Activated T-cell treated with anti-CD3 and anti-CD28 coated beads, Interleukin-2, amount 50 U/mL, for 4 hours (primary cell): Measurements from ENCODE around the gene JAG2. TPM values are rescaled to one million over a fixed set of nuclear protein-coding genes. Genes with fewer than 3 reads are reported as not detected.

Experiments
- ATAC-seq, 2 donors: fragments of 200-7000 bp; cut with Tn5 transposase; one replicate each; pipeline ENCODE4 v1.10.0; 2021
- DNase-seq: peaks from one replicate; pipeline ENCODE4 v3.0.0-alpha.2; 2020
- H3K27me3 Mint-ChIP-seq: one replicate; pipeline ENCODE4 v1.8.0; 2021; ENCODE audit warnings: low read depth, mixed read lengths
- H3K36me3 Mint-ChIP-seq: one replicate; pipeline ENCODE4 v1.8.0; 2022; ENCODE audit warnings: mixed read lengths; ENCODE audit not compliant: insufficient read depth
- H3K4me1 Mint-ChIP-seq: one replicate; pipeline ENCODE4 v1.8.0; 2021; ENCODE audit warnings: low read depth, mixed read lengths
- H3K4me3 Mint-ChIP-seq: one replicate; pipeline ENCODE4 v1.8.0; 2021; ENCODE audit warnings: mild to moderate bottlenecking, moderate library complexity, mixed read lengths
- H3K9me3 Mint-ChIP-seq: one replicate; pipeline ENCODE4 v1.8.0; 2021; ENCODE audit warnings: mixed read lengths
- total RNA-seq, 3 donors: library from RNA; stranded (reverse); gene quantifications; one replicate each; pipeline ENCODE4 v1.2.1, GENCODE V29; 2021

Gene JAG2
- total RNA-seq, 3 donors from 2014 or later: 2.9 to 5.4 (median 5.2) TPM

DNA sequence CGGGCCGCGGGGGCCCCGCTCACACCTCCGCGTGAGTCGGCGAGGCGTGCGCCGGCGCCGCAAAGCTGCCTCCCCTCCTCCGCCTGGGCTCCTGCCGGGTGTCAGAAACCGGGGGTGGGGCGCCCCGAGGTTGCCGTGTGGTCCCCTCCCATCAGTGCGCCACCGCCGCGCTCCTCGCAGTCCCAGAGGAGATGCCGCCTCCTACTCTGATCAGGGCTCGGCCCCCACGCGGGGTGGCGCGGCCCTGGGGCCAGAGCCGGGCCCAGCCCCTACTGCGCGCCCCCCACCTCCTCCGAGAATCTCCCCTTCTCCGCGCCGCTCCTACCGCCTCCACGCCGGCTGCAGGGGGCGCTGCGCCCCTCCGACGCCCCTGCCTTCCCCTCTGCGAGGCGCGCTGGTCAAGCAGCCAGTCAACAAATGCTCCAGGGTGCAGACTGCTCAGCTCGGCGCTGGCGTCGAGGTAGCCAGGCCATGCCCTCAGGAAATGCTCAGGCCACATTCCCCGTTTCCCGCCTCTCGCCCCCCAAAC lies 467 bp upstream of the JAG2 start:
- DNase-seq: peak; percentile 35
- Mint-ChIP-seq H3K27me3 (peaks cover 15% of the 10 kb centered on the region), H3K4me3 (peak overlapping the region; percentile 47), H3K4me1 (peaks cover 10% of the 10 kb centered on the region), H3K36me3 (no peaks in the 10 kb centered on the region), H3K9me3 (no peaks in the 10 kb centered on the region)
- peak; percentile 48 to 51 for ATAC-seq

DNA sequence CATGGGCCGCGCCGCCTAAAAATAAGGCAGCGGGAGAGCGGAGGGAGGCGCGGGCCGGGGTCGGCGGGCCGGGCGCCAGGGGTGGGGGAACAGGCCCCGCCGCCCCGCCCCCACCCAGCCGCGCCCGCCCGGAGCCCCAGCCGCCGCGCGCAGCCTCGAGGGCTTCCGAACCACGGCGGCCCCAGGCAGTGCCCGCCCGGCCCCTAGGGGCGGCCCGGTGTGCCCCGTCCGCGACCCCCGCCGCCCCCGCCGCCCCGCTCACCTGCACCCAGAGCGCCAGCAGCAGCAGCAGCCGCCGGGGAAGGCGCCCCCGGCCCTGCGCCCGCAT lies 519 bp downstream of the JAG2 start:
- Mint-ChIP-seq H3K4me1 (peaks cover 10% of the 10 kb centered on the region), H3K9me3 (no peaks in the 10 kb centered on the region), H3K4me3 (peak overlapping the region; percentile 59), H3K27me3 (peaks cover 15% of the 10 kb centered on the region), H3K36me3 (no peaks in the 10 kb centered on the region)
- ATAC-seq (peak; percentile 3 to 9), DNase-seq (no peak)

DNA sequence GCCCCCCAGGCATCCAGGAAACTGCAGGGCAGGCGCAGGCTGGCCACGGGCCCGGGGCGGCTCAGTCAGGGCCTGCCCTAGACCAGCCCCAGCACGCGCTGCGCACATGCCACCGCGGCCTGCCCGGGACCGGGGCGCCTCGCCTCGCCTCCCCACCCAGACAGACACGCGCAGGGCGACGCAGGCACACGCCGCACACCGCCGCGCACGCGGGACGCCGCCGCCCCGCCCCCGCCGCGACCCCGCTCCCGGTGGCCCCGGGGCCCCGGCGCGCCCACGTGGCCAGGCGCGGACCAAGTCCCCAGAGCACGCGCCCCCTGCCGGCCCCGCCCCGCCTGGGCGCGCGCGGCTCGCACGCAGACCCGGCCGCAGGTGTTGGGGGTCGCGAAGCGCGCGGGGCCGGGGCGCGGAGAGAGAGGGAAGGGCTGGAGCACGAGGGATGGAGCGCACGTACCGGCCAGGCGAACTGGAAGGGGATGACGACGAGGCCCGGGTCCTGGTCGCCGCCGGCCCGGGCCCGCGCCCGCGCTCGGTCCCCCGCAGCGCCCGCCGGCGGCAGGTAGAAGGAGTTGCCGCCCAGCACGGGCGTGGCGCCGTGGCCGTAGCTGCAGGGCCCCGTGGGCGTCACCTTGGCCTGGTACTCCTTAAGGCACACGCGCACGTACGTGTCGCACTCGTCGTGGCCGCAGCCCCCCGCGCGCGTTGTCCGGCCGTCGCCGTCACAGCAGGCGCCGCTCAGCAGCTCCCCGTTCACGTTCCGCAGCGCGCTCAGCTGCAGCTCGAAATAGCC lies 1.1 kb downstream of the JAG2 start:
- ATAC-seq (peak; percentile 8 to 11), DNase-seq (no peak)
- peaks cover 15% of the 10 kb centered on the region for H3K27me3 Mint-ChIP-seq
- peak overlapping the region; percentile 59 for H3K4me3 Mint-ChIP-seq
- no peaks in the 10 kb centered on the region for H3K36me3 Mint-ChIP-seq
- peaks cover 10% of the 10 kb centered on the region for H3K4me1 Mint-ChIP-seq
- H3K9me3 Mint-ChIP-seq: no peaks in the 10 kb centered on the region

DNA sequence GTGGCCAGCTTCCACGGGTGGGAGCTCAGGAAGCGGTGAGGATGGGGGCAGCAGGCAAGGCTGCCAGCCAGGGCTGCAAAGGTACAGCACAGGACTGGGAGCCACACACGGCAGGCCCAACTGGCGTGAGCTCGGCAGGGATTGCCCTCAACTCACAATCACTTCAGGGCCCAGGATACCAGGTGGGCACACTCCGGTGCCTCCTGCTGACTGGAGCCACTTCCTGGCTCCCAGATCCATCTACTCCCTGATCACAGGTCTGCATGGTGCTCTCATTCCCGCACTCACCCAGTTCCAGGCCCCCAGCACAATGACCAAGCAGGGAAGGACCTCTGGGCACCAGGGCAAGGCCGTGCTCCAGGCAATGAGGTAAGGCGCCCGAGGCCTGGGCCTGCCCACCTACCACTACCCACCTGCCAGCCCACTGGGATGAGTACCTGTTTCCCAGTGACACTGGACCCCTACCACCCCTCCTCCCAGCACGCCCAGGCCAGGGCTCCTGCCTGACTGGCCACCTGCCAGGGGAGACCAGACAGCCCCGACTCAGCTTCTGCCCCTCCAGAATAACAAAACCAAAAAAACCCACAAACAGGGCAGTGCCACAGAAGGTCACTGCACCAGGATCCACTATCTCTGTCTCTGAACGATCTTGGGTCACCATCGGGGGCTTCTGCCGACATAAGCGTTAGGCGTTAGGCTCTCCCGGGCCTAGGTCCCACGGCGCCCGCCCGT lies 1.8 kb downstream of the JAG2 start:
- no peaks in the 10 kb centered on the region for H3K9me3 Mint-ChIP-seq
- no peak for DNase-seq
- peak overlapping the region; percentile 46 for H3K4me3 Mint-ChIP-seq
- no peak for ATAC-seq
- peaks cover 13% of the 10 kb centered on the region for H3K27me3 Mint-ChIP-seq
- H3K4me1 Mint-ChIP-seq: peaks cover 8% of the 10 kb centered on the region
- H3K36me3 Mint-ChIP-seq: no peaks in the 10 kb centered on the region

DNA sequence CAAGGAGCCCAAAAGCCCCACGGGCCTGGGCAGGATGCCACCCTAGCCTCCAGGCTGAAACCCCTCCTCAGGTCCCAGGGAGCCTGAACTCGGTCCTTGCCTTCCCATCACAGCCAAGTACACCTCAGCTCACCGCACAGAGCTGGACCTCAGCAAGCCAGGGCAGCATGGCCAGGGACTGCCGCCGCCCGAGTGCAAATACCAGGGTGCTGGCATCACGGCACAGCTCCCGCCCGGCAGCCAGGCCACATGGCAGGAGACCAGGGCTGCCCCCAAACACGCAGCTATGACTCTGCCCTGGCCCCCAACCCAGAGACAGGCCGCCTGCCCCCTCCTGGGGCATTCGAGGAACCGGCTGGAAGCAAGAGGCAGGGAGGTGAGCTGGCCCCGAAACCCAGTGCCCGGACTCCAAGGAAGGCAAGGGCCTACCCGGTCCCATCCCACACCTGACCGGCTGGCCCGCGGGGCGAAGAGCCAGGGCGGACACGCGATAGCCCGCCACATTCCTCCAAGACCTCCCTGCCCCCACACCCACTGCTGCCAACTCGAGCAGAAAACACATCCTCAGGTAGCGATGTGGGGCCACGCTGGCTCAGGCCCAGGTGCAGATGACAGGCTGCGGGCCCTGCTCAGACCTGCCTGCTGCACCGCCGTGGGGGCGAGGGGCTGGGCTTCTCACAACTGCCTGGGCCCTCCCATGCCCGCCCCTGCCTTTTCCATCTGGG lies 2.7 kb downstream of the JAG2 start:
- Mint-ChIP-seq H3K36me3 (no peaks in the 10 kb centered on the region), H3K9me3 (no peaks in the 10 kb centered on the region), H3K4me3 (no peak overlapping the region), H3K4me1 (peaks cover 7% of the 10 kb centered on the region), H3K27me3 (peaks cover 13% of the 10 kb centered on the region)
- no peak for ATAC-seq
- DNase-seq: no peak

DNA sequence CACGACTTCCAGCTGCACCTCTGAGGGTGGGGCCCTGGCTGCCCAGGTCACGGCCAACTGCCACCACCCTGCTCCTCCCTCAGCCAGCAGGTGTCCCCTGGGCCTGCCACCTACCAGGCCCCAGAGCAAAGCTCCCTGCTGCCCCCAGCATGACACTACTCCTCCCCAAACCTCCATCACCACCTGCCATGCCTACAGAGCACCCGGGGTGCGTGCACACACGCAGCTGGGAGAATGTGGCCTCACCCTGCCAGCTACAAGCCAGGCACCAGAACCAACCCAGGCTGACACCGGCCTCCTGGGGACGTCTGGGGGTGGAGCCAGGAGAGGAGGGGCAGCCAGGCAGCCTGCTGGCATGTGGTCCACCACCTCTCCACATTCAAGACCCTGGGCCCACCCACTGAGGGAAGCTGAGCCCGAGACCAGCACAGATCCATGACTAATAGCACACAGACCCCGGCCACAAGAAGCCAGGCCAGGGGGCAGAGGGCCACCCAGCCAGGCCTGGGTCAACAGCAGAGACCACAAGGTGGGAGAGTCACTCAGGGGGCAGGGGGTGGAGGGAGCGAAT lies 3.4 kb downstream of the JAG2 start:
- Mint-ChIP-seq H3K27me3 (peaks cover 13% of the 10 kb centered on the region), H3K4me3 (no peak overlapping the region), H3K9me3 (no peaks in the 10 kb centered on the region), H3K4me1 (peaks cover 6% of the 10 kb centered on the region), H3K36me3 (no peaks in the 10 kb centered on the region)
- ATAC-seq: no peak
- no peak for DNase-seq

DNA sequence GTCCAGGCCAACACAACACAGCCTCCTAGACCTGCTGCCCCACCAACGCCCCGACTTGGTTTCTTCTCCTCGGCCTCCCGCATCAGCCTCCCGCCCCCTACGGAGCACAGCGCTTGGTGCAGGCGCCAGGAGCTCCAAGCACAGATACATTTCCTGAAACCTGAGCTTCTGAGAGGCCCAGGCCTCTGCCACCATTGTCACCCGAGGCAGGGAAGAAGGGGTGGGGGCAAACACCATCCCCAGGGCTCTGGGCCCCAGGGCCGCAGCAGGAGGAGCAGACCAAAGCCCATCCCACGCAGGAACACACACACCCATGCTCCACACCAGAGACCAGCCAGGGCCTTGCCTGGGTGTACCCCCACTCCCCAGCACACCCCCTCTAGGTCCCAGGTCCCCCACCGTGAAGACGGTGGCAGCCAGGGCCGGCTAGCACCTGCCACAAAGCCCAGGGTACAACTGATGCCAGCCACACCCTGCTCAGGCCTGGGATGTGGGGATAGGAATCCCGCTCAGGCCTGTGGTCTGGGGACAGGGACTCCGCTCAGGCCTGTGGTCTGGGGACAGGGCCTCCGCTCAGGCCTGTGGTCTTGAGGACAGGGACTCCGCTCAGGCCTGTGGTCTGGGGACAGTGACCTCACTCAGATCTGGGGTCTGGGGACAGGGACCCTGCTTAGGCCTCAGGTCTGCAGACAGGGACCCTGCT lies 5.4 kb downstream of the JAG2 start:
- Mint-ChIP-seq H3K4me1 (no peaks in the 10 kb centered on the region), H3K4me3 (no peak overlapping the region)
- ATAC-seq: no peak

DNA sequence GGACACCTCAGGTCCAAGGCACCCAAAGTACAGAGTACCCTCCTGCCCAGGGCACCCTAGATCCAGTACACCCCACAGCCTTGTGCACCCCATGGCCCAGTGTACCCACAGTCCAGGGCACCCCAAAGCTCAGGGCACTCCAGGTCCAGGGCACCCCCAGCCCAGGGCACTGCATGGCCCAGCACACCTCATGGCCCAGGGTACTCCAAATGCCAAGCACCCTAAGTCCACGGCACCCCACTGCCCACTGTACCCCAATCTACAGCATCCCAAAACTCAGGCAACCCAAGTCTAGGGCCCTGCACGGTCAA lies 6.0 kb downstream of the JAG2 start:
- no peak for ATAC-seq
- Mint-ChIP-seq H3K27me3 (peaks cover 5% of the 10 kb centered on the region), H3K9me3 (no peaks in the 10 kb centered on the region), H3K4me1 (no peaks in the 10 kb centered on the region), H3K36me3 (no peaks in the 10 kb centered on the region), H3K4me3 (no peak overlapping the region)
- DNase-seq: no peak

More for the DNA sequence above, 5.4 kb downstream of the JAG2 start:
- DNase-seq: no peak
- Mint-ChIP-seq H3K36me3 (no peaks in the 10 kb centered on the region), H3K9me3 (no peaks in the 10 kb centered on the region), H3K27me3 (peaks cover 5% of the 10 kb centered on the region)

DNA sequence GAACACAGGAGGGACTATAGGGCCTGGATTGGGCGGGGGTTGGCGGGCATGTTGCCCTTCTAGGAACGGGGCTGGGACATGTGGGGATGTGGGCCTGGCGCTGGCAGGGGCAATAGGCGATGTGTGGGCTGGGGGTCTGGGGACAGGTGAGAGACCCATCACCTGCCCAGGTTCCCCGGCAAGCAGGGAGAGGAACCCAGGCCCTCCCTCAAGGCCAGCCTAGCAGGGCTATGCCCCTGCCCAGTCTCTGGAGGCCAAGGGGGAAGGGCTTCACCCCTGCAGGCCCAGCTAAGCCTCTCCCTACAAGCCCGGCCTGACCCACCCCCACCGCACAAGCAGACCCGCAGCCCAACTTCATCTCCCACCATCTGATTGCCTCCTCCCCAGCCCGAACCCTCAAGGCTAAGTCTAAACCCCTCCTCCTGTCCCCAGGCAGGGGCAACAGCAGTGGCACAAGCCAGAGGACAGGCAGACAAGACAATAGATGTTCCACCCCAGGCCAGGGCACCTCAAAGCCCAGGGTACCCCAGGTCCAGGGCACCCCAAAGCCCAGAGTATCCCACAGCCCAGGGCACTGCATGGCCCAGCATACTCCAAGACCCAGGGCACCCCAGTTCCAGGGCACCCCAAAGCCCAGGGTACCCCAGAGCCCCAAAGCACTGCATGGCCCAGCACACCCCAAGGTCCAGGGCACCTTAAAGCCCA lies 6.5 kb downstream of the JAG2 start:
- Mint-ChIP-seq H3K27me3 (peaks cover 5% of the 10 kb centered on the region), H3K9me3 (no peaks in the 10 kb centered on the region), H3K4me1 (no peaks in the 10 kb centered on the region), H3K36me3 (no peaks in the 10 kb centered on the region), H3K4me3 (no peak overlapping the region)
- no peak for DNase-seq
- ATAC-seq: no peak

DNA sequence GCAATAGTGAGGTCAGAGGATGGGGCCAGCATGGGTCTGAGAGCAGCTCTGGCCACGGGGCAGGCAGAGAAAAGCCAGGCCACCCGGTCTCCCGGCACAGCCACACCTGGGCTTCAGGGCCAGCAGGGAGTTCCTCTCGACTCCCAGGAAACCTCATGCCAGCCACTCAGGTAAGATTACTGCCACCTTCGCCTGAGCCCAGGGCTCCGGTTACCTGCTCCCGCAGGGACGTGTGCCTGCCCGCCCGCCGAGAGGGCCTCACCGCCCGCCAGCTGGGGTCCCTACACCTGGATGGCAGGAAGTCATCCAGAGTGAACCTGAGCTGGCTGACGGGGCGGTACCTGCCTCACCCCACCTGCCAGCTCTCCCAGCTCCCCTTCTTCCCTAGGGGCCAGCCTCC lies 7.3 kb downstream of the JAG2 start:
- H3K9me3 Mint-ChIP-seq: no peaks in the 10 kb centered on the region
- no peaks in the 10 kb centered on the region for H3K27me3 Mint-ChIP-seq
- H3K4me1 Mint-ChIP-seq: no peaks in the 10 kb centered on the region
- DNase-seq (no peak), ATAC-seq (no peak)
- H3K36me3 Mint-ChIP-seq: no peaks in the 10 kb centered on the region
- no peak overlapping the region for H3K4me3 Mint-ChIP-seq

DNA sequence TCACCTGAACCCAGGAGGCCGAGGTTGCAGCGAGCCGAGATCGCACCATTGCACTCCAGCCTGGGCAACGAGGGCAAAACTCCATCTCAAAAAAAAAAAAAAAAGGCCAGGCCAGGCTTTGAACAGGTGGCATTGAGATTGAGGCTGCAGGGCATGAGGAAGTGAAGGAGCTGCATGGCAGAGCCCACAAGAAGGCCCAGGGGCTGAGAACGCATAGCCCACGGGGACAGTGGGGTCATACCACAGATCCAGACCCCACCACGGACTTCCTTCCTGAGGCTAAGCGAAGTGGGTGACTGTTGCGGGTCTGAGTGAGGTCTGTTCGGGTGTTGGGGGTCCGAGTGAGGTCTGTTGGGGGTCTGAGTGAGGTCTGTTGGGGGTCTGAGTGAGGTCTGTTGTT lies 7.8 kb downstream of the JAG2 start:
- Mint-ChIP-seq H3K36me3 (no peaks in the 10 kb centered on the region), H3K27me3 (no peaks in the 10 kb centered on the region), H3K9me3 (no peaks in the 10 kb centered on the region), H3K4me1 (no peaks in the 10 kb centered on the region), H3K4me3 (no peak overlapping the region)
- no peak for ATAC-seq
- DNase-seq: no peak

DNA sequence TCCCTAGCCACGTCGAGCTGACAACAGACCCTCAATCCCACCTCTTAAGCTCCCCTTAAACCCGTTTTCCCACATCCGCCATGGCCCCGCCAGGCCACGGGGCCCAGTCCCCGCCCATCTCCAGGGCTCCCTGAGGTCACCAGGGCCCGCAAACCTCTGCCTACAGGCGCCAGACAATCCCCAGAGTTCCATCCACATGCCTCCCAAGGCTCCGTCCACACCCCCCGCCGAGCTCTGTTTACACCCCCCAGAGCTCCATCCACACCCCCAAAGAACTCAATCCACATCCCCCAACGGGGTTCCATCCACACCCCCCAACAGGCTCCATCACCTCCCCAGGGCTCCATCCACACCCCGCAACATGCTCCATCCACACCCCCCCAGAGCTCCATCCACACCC lies 9.2 kb downstream of the JAG2 start:
- DNase-seq (no peak), ATAC-seq (no peak)
- no peaks in the 10 kb centered on the region for H3K9me3 Mint-ChIP-seq
- H3K36me3 Mint-ChIP-seq: no peaks in the 10 kb centered on the region
- H3K4me3 Mint-ChIP-seq: no peak overlapping the region
- H3K27me3 Mint-ChIP-seq: no peaks in the 10 kb centered on the region
- H3K4me1 Mint-ChIP-seq: no peaks in the 10 kb centered on the region

DNA sequence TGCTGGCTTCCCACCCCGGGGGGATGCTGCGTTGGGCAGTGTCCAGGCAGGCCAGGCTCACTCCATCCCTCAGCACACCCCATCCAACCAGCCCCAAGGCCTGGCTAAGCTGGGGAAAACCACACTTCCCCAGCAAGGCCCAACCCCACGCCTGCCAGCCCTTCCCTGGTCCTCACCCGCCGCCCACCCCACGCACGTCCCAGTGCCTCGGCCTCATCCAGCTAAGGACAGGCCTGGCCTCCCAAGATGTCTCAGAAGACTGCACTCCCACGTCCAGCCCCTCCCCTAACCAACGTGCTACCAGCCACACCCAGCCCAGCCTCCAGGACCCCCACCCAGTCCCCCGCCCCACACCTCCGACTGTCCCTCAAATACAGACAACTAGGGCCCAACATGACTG lies 9.8 kb downstream of the JAG2 start:
- Mint-ChIP-seq H3K36me3 (no peaks in the 10 kb centered on the region), H3K27me3 (no peaks in the 10 kb centered on the region), H3K9me3 (no peaks in the 10 kb centered on the region), H3K4me3 (no peak overlapping the region), H3K4me1 (no peaks in the 10 kb centered on the region)
- DNase-seq (no peak), ATAC-seq (no peak)
